Duodenal mucosa (tissue), 2 donors: ENCODE results near the gene PRPF39.

Source experiments
- H3K27ac ChIP-seq: one replicate; pipeline ENCODE4 v1.7.0; 2013; ENCODE audit warnings: low read depth, low read length
- H3K27me3 ChIP-seq, 2 donors: one replicate each; pipeline ENCODE4 v1.7.0; 2013; ENCODE audit warnings: low read length in 2 of 2, control low read depth in 1 of 2; ENCODE audit not compliant: insufficient read depth in 2 of 2, control insufficient read depth in 1 of 2
- H3K36me3 ChIP-seq, 2 donors: one replicate each; pipeline ENCODE4 v1.7.0; 2013; ENCODE audit warnings: low read length in 2 of 2, control low read depth in 1 of 2; ENCODE audit not compliant: insufficient read depth in 2 of 2, control insufficient read depth in 1 of 2
- H3K4me1 ChIP-seq, 2 donors: one replicate each; pipeline ENCODE4 v1.7.0; 2013; ENCODE audit warnings: low read length in 2 of 2, control low read depth in 1 of 2; ENCODE audit not compliant: insufficient read depth in 2 of 2, control insufficient read depth in 1 of 2
- H3K4me3 ChIP-seq, 2 donors: one replicate each; pipeline ENCODE4 v1.7.0; 2013; ENCODE audit warnings: low read length in 2 of 2, low read depth in 1 of 2
- H3K9ac ChIP-seq, 2 donors: one replicate each; pipeline ENCODE4 v1.7.0; 2013; ENCODE audit warnings: low read length in 2 of 2, low read depth in 1 of 2
- H3K9me3 ChIP-seq, 2 donors: one replicate each; pipeline ENCODE4 v1.7.0; 2013; ENCODE audit warnings: low read length in 2 of 2, control low read depth in 1 of 2; ENCODE audit not compliant: control insufficient read depth in 1 of 2

Gene PRPF39

GRCh38 chr14:45057349-45057748, 26.6 kb upstream of the PRPF39 start:
- Histone ChIP-seq H3K4me3 (no peak overlapping the region), H3K9me3 (no peaks in the 10 kb centered on the region), H3K4me1 (no peaks in the 10 kb centered on the region), H3K27me3 (no peaks in the 10 kb centered on the region), H3K27ac (no peak overlapping the region), H3K9ac (no peak overlapping the region), H3K36me3 (peaks cover 7 to 20% of the 10 kb centered on the region in 2 donors)

- no peaks in the 10 kb centered on the region for H3K9me3 ChIP-seq
- peaks cover 7 to 15% of the 10 kb centered on the region in 2 donors for H3K36me3 ChIP-seq
- H3K9ac ChIP-seq = no peak overlapping the region
- H3K27ac ChIP-seq = no peak overlapping the region
- H3K4me3 ChIP-seq = no peak overlapping the region
- no peaks in the 10 kb centered on the region for H3K27me3 ChIP-seq
- H3K4me1 ChIP-seq = no peaks in the 10 kb centered on the region
Measured at GRCh38 chr14:45057881-45058364, 26.0 kb upstream of the PRPF39 start.

- Histone ChIP-seq H3K9me3 (no peaks in the 10 kb centered on the region), H3K27ac (no peak overlapping the region), H3K36me3 (peaks cover 0 to 4% of the 10 kb centered on the region in 2 donors), H3K27me3 (no peaks in the 10 kb centered on the region), H3K9ac (no peak overlapping the region), H3K4me3 (no peak overlapping the region), H3K4me1 (no peaks in the 10 kb centered on the region)
Measured at GRCh38 chr14:45060551-45060950, 23.4 kb upstream of the PRPF39 start.

GRCh38 chr14:45065540-45065939, 18.4 kb upstream of the PRPF39 start:
- Histone ChIP-seq H3K36me3 (peaks cover 0 to 3% of the 10 kb centered on the region in 2 donors), H3K4me3 (no peak overlapping the region), H3K27ac (no peak overlapping the region), H3K9ac (no peak overlapping the region), H3K27me3 (no peaks in the 10 kb centered on the region), H3K9me3 (no peaks in the 10 kb centered on the region), H3K4me1 (no peaks in the 10 kb centered on the region)

- Histone ChIP-seq H3K27ac (no peak overlapping the region), H3K36me3 (peaks cover 0 to 3% of the 10 kb centered on the region in 2 donors), H3K4me1 (no peaks in the 10 kb centered on the region), H3K27me3 (no peaks in the 10 kb centered on the region), H3K4me3 (no peak overlapping the region), H3K9ac (no peak overlapping the region), H3K9me3 (no peaks in the 10 kb centered on the region)
Measured at GRCh38 chr14:45065956-45066355, 18.0 kb upstream of the PRPF39 start.

DNA sequence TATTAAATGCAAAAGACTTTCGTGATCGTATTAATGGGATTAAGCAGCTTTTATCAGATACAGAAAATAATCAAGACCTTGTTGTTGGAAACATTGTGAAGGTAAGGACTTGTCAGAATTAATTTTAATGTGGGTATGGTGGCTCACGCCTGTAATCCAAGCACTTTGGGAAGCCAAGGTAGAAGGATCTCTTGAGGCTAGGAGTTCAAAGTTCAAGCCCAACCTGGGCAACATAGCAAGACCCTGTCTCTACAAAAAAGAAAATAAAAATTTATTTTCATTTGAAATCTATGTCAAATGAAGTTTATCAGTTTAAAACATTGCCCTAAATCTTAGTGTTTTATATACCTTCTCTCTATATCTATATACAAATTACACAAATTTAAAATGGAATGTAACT, 17.2 kb upstream of the PRPF39 start:
- no peak overlapping the region for H3K4me3 ChIP-seq
- no peak overlapping the region for H3K27ac ChIP-seq
- H3K9me3 ChIP-seq = no peaks in the 10 kb centered on the region
- H3K36me3 ChIP-seq = peaks cover 0 to 3% of the 10 kb centered on the region in 2 donors
- no peaks in the 10 kb centered on the region for H3K4me1 ChIP-seq
- no peaks in the 10 kb centered on the region for H3K27me3 ChIP-seq
- H3K9ac ChIP-seq = no peak overlapping the region

- no peak overlapping the region for H3K9ac ChIP-seq
- H3K9me3 ChIP-seq = no peaks in the 10 kb centered on the region
Measured at GRCh38 chr14:45068396-45068795, 15.5 kb upstream of the PRPF39 start.

DNA sequence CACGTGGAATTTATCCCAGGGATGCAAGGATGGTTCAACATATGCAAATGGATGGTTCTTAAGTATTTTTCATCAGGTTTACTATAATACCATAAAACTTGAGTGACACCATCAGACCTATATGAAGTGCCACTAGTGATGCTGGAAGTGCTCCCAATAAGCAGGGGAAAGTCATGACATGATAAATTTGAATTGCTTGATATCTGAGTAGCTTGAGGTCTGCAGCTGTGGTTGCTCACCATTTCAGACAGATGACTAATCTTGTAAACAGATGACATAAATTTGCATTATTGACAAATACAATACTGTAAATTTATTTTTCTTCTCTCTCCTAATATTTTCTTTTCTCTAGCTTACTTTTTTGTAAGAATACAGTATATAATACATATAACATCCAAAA, 13.7 kb upstream of the PRPF39 start:
- H3K9me3 ChIP-seq = no peaks in the 10 kb centered on the region
- H3K27me3 ChIP-seq = no peaks in the 10 kb centered on the region
- no peak overlapping the region for H3K9ac ChIP-seq
- peaks cover 4 to 7% of the 10 kb centered on the region in 2 donors for H3K36me3 ChIP-seq
- no peak overlapping the region for H3K27ac ChIP-seq
- H3K4me1 ChIP-seq = no peaks in the 10 kb centered on the region
- no peak overlapping the region for H3K4me3 ChIP-seq

More at GRCh38 chr14:45068396-45068795, 15.5 kb upstream of the PRPF39 start:
- no peak overlapping the region for H3K27ac ChIP-seq
- peaks cover 4 to 7% of the 10 kb centered on the region in 2 donors for H3K36me3 ChIP-seq
- H3K27me3 ChIP-seq = no peaks in the 10 kb centered on the region
- no peaks in the 10 kb centered on the region for H3K4me1 ChIP-seq
- no peak overlapping the region for H3K4me3 ChIP-seq

- Histone ChIP-seq H3K36me3 (peaks cover 4 to 7% of the 10 kb centered on the region in 2 donors), H3K9ac (no peak overlapping the region), H3K4me3 (no peak overlapping the region), H3K9me3 (no peaks in the 10 kb centered on the region), H3K27me3 (no peaks in the 10 kb centered on the region), H3K27ac (no peak overlapping the region), H3K4me1 (no peaks in the 10 kb centered on the region)
Measured at GRCh38 chr14:45072126-45072525, 11.8 kb upstream of the PRPF39 start.

DNA sequence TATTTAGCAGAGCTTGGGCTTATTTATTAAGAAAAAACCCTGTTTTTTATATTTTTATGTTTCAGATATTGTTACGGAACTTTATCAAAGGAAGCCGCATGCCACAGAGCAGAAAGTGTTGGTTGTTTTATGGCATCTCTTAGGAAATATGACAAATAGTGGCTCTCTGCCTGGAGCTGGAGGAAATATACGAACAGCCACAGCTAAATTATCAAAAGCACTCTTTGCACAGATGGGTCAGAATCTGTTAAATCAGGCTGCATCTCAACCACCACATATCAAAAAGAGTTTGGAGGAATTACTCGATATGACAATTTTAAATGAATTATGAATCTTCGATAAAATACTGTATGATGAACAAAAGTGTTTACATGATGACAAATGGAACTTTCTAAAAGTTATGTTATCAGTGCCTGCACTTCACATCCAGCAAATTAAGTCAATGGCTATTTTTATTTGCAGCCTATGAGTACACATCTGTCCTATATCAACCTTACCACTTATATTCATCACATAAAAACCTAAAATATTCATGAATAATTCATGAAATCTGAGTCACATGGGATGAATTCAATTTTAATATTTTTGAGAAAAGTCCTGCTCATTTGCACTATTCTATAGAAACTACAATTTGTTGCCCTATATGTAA, 10.6 kb upstream of the PRPF39 start:
- no peaks in the 10 kb centered on the region for H3K4me1 ChIP-seq
- H3K9me3 ChIP-seq = no peaks in the 10 kb centered on the region
- no peak overlapping the region for H3K9ac ChIP-seq
- no peak overlapping the region for H3K4me3 ChIP-seq
- H3K27me3 ChIP-seq = no peaks in the 10 kb centered on the region
- H3K27ac ChIP-seq = no peak overlapping the region
- peaks cover 4 to 7% of the 10 kb centered on the region in 2 donors for H3K36me3 ChIP-seq
